DLD1 (cell line): ENCODE data around the gene CTNNB1.

ENCODE experiments used
- in situ Hi-C: cut with HindIII; loops from 2 replicates; pipeline ENCODE4 v1.10.0; 2017; ENCODE audit warnings: low sequenced_read_pairs

Gene CTNNB1

GRCh38 chr3:41190509-41191284 is 8.6 kb upstream of the CTNNB1 start:
- in situ Hi-C loops, result no loop called here

- in situ Hi-C loops, result no loop called here
These were observed 6.4 kb upstream of the CTNNB1 start for GRCh38 chr3:41192885-41193284.

DNA sequence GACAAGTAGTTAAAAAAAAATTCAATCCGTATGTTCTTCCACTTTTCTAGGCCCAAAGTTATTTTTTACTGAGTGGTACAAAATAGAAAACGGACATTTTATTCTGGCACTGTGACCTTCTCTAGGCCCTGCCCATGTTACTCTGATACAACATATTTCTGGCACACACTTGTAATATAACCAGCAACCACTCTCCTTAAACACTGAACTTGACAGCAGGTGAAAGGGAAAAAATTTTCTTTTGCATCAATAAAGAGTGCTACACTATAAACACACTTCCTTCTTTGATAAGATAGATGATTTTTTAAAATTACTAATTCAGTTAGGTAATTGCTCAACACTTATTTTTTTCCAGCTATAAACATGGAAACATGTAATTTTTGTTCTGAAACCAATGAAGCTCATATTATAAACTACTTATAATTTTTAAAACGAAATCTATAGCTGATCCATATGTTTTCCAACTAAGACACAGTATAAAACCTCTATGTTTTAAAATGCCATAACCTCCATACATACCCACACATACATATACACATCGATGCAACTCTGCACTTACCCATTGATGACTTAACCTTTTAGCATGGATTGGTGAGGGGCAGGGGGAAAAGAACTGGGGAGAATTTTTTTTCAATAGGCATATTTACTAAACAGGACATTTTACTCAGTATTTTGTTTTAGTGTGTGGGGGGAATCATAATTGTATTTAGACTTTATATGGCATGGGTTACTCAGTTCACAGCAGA is 5.3 kb upstream of the CTNNB1 start:
- in situ Hi-C loops, result no loop called here

DNA sequence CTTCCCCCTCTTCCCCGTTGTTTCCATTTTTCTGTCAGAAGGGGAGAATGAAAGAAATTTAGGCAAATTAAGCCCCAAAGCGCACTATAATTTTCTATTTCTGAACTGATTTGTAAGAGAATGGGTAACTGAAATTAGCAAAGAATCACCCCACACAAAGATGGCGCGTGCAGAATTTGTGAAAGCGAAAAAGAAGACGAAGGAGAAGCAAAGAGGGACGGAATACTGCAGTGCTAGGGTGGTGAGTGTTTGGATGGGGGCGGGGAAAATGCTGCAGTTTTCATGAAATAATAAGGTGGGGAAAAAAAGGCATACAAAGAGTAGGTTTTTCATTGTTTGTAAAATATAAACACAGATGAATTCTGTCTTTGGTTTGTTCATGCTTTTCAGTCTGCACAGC is 4.6 kb upstream of the CTNNB1 start:
- in situ Hi-C loops, result no loop called here

DNA sequence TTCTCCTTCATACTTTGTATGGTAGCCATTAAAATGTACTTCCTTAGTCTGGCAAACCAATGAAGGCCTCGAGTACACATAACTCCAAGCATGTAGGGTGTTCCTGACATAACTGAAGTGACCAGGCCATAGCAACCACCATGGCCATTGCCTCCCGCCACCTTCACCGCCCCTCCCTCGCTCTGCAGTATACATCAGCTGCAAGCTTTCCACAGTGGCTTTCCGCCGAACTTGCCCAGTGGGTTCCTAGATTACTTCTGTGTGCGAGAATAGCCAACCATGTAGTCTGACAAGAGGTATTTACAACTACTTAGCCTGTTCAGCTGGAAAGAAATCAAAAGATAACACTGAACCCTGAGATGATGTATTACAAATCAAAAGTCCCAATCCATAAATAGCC is 3.4 kb upstream of the CTNNB1 start:
- in situ Hi-C loops, result no loop called here

DNA sequence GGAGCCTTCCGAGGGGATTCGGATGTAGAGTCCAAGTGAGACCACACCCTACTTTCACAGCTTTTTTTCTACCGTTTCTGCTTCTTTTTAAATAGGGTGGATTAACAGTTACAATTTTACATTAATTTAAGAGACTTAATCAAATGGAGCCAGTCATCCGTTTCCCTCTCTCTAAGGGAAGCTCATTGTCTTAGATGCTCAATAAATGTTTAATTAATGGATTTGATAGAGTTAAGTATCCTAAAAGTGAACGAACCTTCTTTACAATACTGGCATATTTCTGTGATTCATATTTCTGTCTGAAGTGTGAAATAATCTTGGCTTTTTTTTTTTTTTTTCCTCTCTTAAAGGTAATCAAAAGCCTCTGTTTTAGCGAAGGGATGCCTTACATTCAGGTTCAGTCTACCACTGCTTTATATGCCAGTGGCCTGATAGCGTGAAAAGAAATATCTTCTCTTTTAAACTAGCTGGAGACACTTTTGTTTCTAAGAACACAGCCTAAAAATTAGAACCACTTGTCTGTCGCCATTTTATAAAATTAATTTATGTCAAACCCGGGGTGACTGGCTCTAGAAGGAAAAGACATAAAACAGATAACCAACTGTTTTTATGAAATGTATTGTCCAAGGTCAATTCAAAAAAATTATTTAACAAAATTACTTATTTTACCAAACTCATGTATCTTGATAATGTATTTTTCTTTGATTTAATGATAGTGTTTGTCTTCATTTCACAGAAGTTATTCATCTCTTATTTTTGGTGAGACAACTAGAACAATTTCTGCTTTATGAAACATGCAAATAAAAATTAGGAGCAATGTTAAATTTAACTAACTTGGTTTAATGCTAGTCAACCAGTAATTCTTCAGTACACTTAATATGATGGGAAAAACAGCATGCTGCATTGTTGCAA is 2.5 kb upstream of the CTNNB1 start:
- in situ Hi-C loops, result no loop called here

DNA sequence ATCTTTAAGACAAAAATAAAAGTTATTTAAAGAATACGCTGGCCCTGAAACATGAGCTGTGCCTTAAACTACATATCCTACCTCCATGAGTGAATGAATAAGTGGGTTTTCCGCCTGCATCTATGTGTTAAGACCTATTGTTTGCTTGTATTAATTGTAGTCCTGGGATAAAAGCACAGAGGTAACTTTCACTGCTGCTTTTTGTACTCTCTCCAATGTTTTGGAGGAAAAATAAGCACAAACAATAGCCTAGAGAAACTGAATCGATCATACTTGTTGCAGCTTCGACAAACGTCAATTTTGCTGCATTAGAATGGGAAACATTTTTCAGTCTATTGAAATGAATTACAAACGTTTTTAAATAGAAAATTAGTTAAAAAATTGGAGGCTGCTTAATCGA is 1.3 kb upstream of the CTNNB1 start:
- in situ Hi-C loops, result no loop called here

DNA sequence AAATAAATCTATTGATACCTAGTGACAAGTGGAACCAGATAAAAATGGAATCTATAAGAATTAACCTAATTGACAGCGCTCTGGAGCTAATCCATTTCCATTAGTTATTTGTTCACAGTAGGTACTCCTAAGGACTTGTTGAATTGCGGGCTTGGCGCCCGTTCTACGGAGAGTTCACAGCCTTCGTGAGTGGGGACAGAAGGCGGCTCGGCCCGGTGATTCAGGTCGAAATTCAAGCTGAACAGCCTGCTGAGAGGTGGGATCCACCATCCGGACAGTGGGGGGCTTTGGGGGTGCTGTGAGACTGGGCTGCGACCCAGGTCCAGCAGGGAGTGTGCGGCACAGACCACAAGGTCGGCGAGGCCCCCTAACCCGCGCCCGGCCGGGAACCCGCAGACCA is 779 bp upstream of the CTNNB1 start:
- in situ Hi-C loops, result no loop called here

DNA sequence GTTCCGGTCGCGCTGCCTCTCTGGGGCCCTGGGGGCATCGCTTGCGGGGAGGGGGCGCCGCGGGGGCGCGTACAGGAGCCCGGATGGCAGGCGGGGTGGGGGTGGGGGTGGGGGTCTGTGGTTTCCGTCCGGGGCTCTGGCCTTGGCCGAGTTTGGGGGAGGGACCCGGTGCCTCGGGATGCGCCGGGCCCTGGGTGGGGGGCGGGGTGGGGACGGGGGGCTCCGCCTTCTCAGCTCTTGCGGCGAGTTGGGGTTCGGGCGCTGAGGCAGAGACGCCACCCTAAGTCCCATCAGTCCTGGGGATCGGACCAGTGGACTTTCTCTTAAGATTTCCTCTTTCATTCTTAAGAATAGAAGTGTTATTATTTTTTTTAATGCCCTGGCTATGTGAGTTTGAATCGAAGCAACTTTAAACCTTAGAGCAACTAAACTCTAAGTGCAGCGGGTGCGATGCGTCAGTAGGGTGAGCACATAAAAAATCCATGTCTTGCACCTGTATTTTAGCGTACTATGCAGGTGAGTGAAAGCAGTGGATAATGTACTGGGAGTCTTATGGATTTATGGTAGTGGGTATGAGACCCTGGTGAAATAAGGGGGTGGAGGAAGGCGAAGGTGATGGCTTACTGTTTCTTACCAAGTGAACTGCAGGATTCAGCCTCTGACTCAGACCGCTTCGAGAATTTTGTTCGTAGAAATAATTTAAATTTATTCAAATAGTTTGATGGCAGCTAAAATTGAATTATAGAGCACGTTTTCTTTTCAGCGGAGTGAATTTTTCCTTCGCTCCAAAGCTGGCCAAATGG is 762 bp downstream of the CTNNB1 start:
- in situ Hi-C loops, result no loop called here

DNA sequence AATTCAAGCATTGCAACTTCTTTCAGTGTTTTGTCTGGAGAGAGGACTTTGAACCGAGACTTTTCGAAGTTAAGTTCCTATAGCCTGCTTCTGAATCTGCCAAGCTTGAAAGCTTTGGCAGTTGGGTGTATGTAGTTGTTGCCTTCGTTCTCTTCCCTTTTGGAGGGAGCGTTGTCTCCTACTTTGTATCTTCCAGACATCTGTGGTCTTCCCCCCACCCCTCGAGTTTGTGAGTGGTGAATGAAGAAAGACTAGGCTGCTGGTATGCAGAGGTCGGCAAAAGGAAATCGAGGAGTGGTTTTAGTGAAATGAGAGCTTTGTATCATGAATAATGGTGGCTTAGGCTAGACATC is 1.3 kb downstream of the CTNNB1 start:
- in situ Hi-C loops, result no loop called here

DNA sequence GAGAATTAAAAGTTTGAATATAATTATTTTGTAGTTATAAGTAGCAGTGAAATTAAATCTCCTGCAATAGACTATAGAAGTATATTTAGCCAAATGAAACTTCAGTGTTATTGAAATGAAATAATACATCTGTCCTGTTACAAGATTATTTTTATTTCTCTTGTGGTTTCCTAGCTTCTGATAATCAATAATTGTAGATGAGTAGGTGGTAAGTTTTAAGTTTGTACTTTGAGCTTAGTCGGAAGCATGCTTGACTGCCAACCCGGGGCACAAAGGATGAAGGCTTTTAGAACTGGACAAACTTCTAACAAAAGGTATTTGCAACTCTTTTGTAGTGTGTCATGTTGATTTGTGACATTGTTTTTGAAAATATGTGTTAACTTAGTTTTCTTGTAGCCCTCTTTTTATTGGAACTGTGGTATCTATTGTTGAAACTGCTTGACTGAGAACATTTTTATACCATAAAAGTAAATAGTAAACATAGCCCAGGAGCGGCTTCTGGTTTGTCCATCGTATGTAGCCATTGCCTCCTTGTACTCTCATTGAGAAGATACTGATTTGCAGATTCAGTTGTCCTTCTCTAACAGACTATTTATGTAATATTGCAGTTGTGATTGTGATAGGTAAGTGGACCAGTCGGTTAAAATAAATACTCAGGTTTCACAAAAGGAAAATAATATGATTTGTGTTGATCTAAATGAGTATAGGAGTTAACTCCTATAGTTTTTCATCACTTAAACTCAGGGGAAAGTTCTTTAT is 2.9 kb downstream of the CTNNB1 start:
- in situ Hi-C loops, result no loop called here

GRCh38 chr3:41202834-41203345 is 3.6 kb downstream of the CTNNB1 start:
- in situ Hi-C loops, result no loop called here

GRCh38 chr3:41204369-41204768 is 5.1 kb downstream of the CTNNB1 start:
- in situ Hi-C loops, result no loop called here

- in situ Hi-C loops, result no loop called here
These were observed 6.3 kb downstream of the CTNNB1 start for GRCh38 chr3:41205591-41205990.

- in situ Hi-C loops, result no loop called here
These were observed 8.1 kb downstream of the CTNNB1 start for GRCh38 chr3:41207355-41207754.

DNA sequence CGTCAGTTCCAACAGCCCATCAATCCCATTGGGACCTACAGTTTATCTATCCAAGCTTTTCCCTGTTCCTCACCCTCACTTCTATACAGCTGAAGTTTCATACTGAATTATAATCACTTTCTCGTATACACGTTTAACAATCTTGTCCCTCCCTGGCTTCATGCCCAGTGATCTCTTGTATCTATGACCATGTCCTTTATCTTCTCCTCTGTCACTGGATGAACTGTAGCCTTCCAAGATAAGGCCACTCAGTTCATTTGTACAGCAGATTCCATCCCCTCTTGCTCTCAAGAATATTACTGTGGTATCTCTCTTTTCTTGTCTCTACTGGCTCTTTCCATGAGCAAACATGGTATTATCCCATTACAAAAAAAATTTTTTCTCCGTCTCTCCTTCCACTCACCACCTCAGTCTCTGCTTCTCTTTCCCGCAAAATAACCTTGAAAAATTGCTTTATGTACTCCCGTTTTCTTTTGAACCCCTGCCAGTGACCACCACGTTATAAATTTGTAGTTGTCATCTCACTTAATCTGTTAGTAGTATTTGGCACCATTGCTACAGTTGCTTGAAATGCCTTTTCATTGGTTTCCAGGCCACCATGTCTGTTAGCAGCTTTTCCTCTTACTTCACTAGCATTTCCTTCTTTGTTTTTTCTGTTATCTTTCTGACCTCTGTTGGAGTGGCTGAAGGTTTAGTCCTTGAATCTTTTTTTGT is 9.4 kb downstream of the CTNNB1 start:
- in situ Hi-C loops, result no loop called here

DNA sequence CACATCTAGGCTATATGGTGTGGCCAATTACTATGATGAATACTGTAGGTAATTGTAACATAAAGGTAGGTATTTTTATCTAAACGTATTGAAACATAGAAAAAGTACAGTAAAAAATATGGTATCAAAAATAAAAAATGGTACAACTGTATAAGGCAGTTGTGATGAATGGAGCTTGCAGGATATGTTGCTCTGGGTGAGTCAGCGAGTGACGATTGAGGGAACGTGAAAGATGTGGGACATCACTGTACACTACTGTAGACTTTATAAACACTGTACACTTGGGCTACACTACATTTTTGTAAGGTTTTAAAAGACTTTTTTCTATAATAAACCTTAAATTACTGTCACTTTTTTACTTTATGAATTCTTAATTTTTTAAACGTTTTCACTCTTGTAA is 10.3 kb downstream of the CTNNB1 start:
- in situ Hi-C loops, result no loop called here

- in situ Hi-C loops, result no loop called here
These were observed 11.7 kb downstream of the CTNNB1 start for GRCh38 chr3:41210966-41211365.

- in situ Hi-C loops, result no loop called here
These were observed 12.8 kb downstream of the CTNNB1 start for GRCh38 chr3:41212088-41212487.
